ENCODE measurements around the gene ATP8B1.
A peak's percentile ranks its signal among the peaks of the same experiment; 100 is the strongest.
"Not testable (repeated sequence)": the region's sequence is repeated elsewhere in the genome, so short reads cannot be mapped to it uniquely, and the experiment has no call there.

ATP8B1 gene

DNA sequence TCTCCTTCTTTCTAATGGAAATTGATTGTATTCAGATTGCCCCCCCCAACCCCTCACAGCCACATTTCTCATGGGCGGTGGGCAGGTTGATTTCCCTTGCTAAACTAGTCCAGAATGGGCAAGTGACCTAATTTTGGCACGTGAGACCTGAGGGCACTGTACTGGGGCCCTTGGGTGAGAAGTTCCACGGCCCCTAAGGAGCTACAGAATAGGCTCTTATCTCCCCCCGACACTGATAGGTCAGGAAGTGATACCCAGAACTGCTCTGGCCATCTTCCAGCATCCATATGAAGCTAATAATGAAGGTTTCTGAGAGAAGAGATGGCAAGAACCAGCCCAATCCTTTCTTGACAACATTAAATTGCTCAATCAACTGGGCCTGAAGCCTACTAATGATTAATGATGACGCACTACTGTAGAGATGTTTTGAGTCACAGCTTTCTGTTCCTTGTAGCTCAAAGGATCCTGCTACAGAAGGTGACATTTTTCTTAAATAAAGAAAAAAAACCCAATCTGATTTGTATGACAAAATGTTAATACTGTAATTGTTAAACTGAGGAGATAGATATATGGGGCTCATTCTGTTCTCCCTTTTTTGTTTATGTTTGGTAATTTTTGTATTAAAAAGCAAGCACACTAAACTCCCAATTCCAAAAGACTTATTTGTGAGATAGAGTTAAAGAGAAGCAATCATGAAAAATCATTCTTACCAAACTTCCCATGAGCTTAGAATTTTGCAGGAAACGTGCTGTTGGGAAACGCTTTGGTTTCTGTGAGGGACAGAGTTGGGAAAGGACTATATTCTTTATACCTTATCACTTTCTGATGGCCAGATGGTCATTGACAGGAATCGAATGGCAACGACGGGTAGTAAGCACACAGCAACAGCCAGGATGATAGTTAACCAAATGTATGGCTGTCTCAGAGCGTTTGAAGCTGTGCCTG lies 153.3 kb downstream of the ATP8B1 start:
- TF ChIP-seq POLR2A (IDR thresholded peaks at IDR 0.05; ENCODE audit: extremely low read depth, insufficient read length): no peak
- TF ChIP-seq, protein P1, sequence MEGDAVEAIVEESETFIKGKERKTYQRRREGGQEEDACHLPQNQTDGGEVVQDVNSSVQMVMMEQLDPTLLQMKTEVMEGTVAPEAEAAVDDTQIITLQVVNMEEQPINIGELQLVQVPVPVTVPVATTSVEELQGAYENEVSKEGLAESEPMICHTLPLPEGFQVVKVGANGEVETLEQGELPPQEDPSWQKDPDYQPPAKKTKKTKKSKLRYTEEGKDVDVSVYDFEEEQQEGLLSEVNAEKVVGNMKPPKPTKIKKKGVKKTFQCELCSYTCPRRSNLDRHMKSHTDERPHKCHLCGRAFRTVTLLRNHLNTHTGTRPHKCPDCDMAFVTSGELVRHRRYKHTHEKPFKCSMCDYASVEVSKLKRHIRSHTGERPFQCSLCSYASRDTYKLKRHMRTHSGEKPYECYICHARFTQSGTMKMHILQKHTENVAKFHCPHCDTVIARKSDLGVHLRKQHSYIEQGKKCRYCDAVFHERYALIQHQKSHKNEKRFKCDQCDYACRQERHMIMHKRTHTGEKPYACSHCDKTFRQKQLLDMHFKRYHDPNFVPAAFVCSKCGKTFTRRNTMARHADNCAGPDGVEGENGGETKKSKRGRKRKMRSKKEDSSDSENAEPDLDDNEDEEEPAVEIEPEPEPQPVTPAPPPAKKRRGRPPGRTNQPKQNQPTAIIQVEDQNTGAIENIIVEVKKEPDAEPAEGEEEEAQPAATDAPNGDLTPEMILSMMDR (IDR thresholded peaks at IDR 0.05; ENCODE audit: low read depth, low read length): no peak
- TF ChIP-seq, protein P2, sequence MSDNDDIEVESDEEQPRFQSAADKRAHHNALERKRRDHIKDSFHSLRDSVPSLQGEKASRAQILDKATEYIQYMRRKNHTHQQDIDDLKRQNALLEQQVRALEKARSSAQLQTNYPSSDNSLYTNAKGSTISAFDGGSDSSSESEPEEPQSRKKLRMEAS (IDR thresholded peaks at IDR 0.05; ENCODE audit: low read depth, low read length): no peak
- TF ChIP-seq MYC (IDR thresholded peaks at IDR 0.05; ENCODE audit: low read depth, low read length): no peak
- no peak for DNase-seq (ENCODE audit: low read depth)
- no peak overlapping the region for H3K4me3 ChIP-seq (ENCODE audit: low read depth, low read length)

DNA sequence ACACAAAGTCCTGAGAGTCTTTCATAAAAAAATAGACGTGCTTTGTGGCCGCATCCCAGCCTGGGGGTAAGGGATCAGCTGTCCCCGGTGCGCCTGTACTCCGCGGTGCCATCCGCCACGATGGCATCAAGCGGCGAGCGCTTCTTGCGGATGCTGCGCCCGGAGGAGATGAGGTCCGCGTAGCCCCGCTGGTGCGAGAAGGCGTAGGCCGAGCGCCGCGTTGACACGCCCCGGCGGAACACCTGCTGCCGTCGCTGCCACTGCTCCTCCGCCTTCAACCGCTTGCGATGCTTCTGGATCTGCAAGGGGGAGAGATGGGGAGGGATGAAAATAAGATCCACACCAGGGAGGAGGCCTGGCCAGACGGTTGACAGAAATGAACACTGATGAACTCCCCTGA lies 154.7 kb downstream of the ATP8B1 start:
- DNase-seq (ENCODE audit: low read depth): no peak
- H3K4me3 ChIP-seq (ENCODE audit: low read depth, low read length): no peak overlapping the region
- TF ChIP-seq, protein P1 (IDR thresholded peaks at IDR 0.05; ENCODE audit: low read depth, low read length): no peak
- TF ChIP-seq POLR2A (IDR thresholded peaks at IDR 0.05; ENCODE audit: extremely low read depth, insufficient read length) (no peak), MYC (IDR thresholded peaks at IDR 0.05; ENCODE audit: low read depth, low read length) (no peak)
- TF ChIP-seq, protein P2 (IDR thresholded peaks at IDR 0.05; ENCODE audit: low read depth, low read length): no peak

DNA sequence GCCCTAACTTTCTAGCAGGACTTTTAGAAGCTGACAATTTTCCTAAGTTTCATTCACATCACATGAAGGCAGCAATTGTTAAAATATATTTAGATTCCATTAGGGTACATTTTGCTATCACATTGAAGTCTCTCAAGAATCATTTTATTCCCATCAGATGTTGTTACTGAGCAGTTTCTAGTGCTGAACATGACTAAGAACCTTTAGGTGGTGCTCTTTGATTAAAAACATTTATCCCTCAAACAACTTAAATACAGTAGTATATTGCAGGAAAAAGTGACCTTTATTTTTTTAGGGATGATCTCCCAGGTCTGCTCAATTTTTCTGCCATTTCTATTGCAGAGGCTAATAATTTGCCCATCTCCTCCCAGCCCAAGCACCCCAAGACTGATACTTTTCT lies 158.6 kb downstream of the ATP8B1 start:
- peak; percentile 36 for DNase-seq (ENCODE audit: low read depth)
- no peak for TF ChIP-seq MYC (IDR thresholded peaks at IDR 0.05; ENCODE audit: low read depth, low read length)
- TF ChIP-seq, protein P2 (IDR thresholded peaks at IDR 0.05; ENCODE audit: low read depth, low read length): no peak
- TF ChIP-seq, protein P1 (IDR thresholded peaks at IDR 0.05; ENCODE audit: low read depth, low read length): no peak
- TF ChIP-seq POLR2A (IDR thresholded peaks at IDR 0.05; ENCODE audit: extremely low read depth, insufficient read length): no peak
- no peak overlapping the region for H3K4me3 ChIP-seq (ENCODE audit: low read depth, low read length)

DNA sequence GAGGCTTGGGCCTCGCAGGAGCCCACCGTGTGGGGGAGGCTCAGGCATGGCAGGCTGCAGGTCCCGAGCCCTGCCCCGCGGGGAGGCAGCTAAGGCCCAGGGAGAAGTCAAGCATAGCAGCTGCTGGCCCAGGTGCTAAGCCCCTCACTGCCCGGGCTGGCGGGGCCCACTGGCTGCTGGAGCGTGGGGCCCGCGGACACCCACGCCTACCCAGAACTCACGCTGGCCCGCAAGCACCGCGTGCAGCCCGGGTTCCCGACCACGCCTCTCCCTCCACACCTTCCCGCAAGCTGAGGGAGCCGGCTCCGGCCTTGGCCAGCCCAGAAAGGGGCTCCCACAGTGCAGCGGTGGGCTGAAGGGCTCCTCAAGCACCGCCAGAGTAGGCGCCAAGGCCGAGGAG lies 159.4 kb downstream of the ATP8B1 start:
- H3K4me3 ChIP-seq (ENCODE audit: low read depth, low read length); DNase-seq (ENCODE audit: low read depth): not testable (repeated sequence)

DNA sequence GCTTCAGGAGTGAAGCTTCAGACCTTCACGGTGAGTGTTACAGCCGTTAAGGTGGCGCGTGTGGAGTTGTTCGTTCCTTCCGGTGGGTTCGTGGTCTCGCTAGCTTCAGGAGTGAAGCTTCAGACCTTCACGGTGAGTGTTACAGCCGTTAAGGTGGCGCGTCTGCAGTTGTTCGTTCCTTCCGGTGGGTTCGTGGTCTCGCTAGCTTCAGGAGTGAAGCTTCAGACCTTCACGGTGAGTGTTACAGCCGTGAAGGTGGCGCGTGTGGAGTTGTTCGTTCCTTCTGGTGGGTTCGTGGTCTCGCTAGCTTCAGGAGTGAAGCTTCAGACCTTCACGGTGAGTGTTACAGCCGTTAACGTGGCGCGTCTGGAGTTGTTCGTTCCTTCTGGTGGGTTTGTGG lies 160.7 kb downstream of the ATP8B1 start:
- H3K4me3 ChIP-seq (ENCODE audit: low read depth, low read length); DNase-seq (ENCODE audit: low read depth): not testable (repeated sequence)

DNA sequence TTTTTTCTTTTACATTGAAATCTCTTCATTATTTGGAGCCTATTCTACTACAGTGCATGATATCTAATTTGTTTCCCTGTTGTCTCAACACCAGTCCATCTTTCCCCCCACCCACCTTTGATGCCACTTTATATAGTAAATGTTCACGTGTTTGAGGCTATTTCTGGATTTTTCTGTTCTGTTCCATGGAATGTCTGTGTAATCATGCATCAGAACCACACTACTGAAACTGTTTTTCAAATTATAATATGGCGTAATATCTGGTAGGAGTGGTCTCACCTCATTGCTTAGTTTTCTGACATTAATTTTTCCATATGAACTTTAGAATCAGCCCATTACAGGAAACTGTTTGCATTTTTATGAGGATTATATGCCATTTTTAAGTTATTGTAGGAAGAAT lies 162.4 kb downstream of the ATP8B1 start:
- TF ChIP-seq MYC (IDR thresholded peaks at IDR 0.05; ENCODE audit: low read depth, low read length) (no peak), POLR2A (IDR thresholded peaks at IDR 0.05; ENCODE audit: extremely low read depth, insufficient read length) (no peak)
- TF ChIP-seq, protein P1 (IDR thresholded peaks at IDR 0.05; ENCODE audit: low read depth, low read length): no peak
- TF ChIP-seq, protein P2 (IDR thresholded peaks at IDR 0.05; ENCODE audit: low read depth, low read length): no peak
- DNase-seq (ENCODE audit: low read depth): no peak
- H3K4me3 ChIP-seq (ENCODE audit: low read depth, low read length): no peak overlapping the region

DNA sequence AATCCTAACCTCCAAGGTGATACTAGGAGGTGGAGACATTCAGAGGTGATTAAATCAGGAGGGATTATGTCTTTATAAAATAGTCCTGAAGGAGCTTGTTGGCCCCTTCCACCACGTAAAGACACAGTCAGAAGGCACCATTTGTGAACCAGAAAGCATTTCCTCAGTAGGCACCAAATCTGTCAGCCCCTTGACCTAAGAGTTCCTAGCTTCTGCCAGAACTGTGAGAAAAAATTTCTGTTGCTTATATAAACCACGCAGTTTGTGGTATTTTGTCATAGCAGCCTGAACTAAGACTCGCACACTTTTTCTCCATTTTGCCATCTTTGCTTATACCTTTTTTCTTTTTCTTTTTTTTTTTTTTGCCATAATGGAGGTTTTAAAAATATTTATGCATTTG lies 162.9 kb downstream of the ATP8B1 start:
- H3K4me3 ChIP-seq (ENCODE audit: low read depth, low read length): no peak overlapping the region
- TF ChIP-seq, protein P1 (IDR thresholded peaks at IDR 0.05; ENCODE audit: low read depth, low read length): no peak
- TF ChIP-seq, protein P2 (IDR thresholded peaks at IDR 0.05; ENCODE audit: low read depth, low read length): no peak
- TF ChIP-seq POLR2A (IDR thresholded peaks at IDR 0.05; ENCODE audit: extremely low read depth, insufficient read length) (no peak), MYC (IDR thresholded peaks at IDR 0.05; ENCODE audit: low read depth, low read length) (no peak)
- no peak for DNase-seq (ENCODE audit: low read depth)

All from NB4 (cell line).